Left ventricle myocardium inferior (tissue), 1 donor: Measurements from ENCODE around the gene ZNF80. TPM values are rescaled to one million over a fixed set of nuclear protein-coding genes. Genes with fewer than 3 reads are reported as not detected.

Experiments used
- DNase-seq: peaks from one replicate; pipeline ENCODE4 v3.0.0-alpha.2; 2020
- H3K27ac ChIP-seq: fragments of 200-600 bp; replicated peaks from 2 replicates; pipeline ENCODE4 v1.8.0; 2021
- H3K27me3 ChIP-seq: fragments of 200-600 bp; 2 replicates; pipeline ENCODE4 v1.8.0; 2021; ENCODE audit warnings: low read depth
- H3K36me3 ChIP-seq: fragments of 200-600 bp; 2 replicates; pipeline ENCODE4 v1.8.0; 2021
- H3K4me1 ChIP-seq: fragments of 200-600 bp; 2 replicates; pipeline ENCODE4 v1.8.0; 2021
- H3K4me3 ChIP-seq: fragments of 200-600 bp; 2 replicates; pipeline ENCODE4 v1.8.0; 2021; ENCODE audit warnings: mild to moderate bottlenecking, moderate library complexity
- H3K9me3 ChIP-seq: fragments of 200-600 bp; replicated peaks from 2 replicates; pipeline ENCODE4 v1.8.0; 2021
- CTCF ChIP-seq: fragments of 200-600 bp; IDR thresholded peaks from 2 replicates; pipeline ENCODE4 v1.8.0; 2021; ENCODE audit warnings: antibody characterized with exemption, mild to moderate bottlenecking, borderline replicate concordance
- intact Hi-C: fragments of 100-400 bp; cut with micrococcal nuclease; formaldehyde crosslinking; loops from one replicate; pipeline ENCODE4 v1.11.0; 2022
- total RNA-seq: library from RNA; stranded (reverse); fragmentation: NEBNext Ultra II Directional; extraction: Animal tissue kit (Norgen Biotek cat#: 25700); gene quantifications from one replicate; pipeline ENCODE4 v1.2.1, GENCODE V29; 2021
- donor health status: DM: no; HTN: yes; CAD: no; lungs with severe emphysema.

ZNF80 gene
- total RNA-seq, 1 donor from 2014 or later, result not detected

GRCh38 chr3:114219741-114220140 is 17.6 kb downstream of the ZNF80 start:
- DNase-seq, result no peak
- Histone ChIP-seq H3K4me1 (no peaks in the 10 kb centered on the region), H3K27ac (no peak overlapping the region), H3K36me3 (no peaks in the 10 kb centered on the region), H3K9me3 (peaks cover 8% of the 10 kb centered on the region), H3K4me3 (no peak overlapping the region), H3K27me3 (peaks cover 44% of the 10 kb centered on the region)
- no peak for TF ChIP-seq CTCF
- intact Hi-C loops, result no loop called here

GRCh38 chr3:114218578-114219185 is 18.7 kb downstream of the ZNF80 start:
- no peaks in the 10 kb centered on the region for H3K9me3 ChIP-seq
- no peak for TF ChIP-seq CTCF
- H3K36me3 ChIP-seq, result no peaks in the 10 kb centered on the region
- H3K4me1 ChIP-seq, result peaks cover 8% of the 10 kb centered on the region
- H3K4me3 ChIP-seq, result no peak overlapping the region
- H3K27me3 ChIP-seq, result peaks cover 55% of the 10 kb centered on the region
- intact Hi-C loops, result no loop called here
- no peak overlapping the region for H3K27ac ChIP-seq
- DNase-seq, result no peak

GRCh38 chr3:114218006-114218405 is 19.4 kb downstream of the ZNF80 start:
- Histone ChIP-seq H3K27me3 (peaks cover 61% of the 10 kb centered on the region), H3K27ac (no peak overlapping the region), H3K36me3 (no peaks in the 10 kb centered on the region), H3K4me3 (no peak overlapping the region), H3K4me1 (peaks cover 15% of the 10 kb centered on the region), H3K9me3 (no peaks in the 10 kb centered on the region)
- intact Hi-C loops, result no loop called here
- DNase-seq, result no peak
- no peak for TF ChIP-seq CTCF

GRCh38 chr3:114217266-114217665 is 20.1 kb downstream of the ZNF80 start:
- no peaks in the 10 kb centered on the region for H3K9me3 ChIP-seq
- no peak for TF ChIP-seq CTCF
- no peak overlapping the region for H3K27ac ChIP-seq

GRCh38 chr3:114216186-114216970 is 21.0 kb downstream of the ZNF80 start:
- Histone ChIP-seq H3K27ac (no peak overlapping the region), H3K4me3 (no peak overlapping the region), H3K4me1 (peaks cover 16% of the 10 kb centered on the region), H3K36me3 (no peaks in the 10 kb centered on the region), H3K27me3 (peaks cover 72% of the 10 kb centered on the region), H3K9me3 (no peaks in the 10 kb centered on the region)
- DNase-seq, result no peak
- intact Hi-C loops, result no loop called here
- no peak for TF ChIP-seq CTCF

More at GRCh38 chr3:114217266-114217665, 20.1 kb downstream of the ZNF80 start:
- no peak for DNase-seq
- no peak overlapping the region for H3K4me3 ChIP-seq
- H3K4me1 ChIP-seq, result peaks cover 16% of the 10 kb centered on the region
- no peaks in the 10 kb centered on the region for H3K36me3 ChIP-seq
- H3K27me3 ChIP-seq, result peaks cover 69% of the 10 kb centered on the region
- intact Hi-C loops, result no loop called here
